ENCODE data around the gene DIAPH1. TPM values are rescaled to one million over a fixed set of nuclear protein-coding genes. Genes with fewer than 3 reads are reported as not detected.

DIAPH1 gene
- total and polyA plus RNA-seq, 8 donors = 48.1 to 137 (median 60.2) TPM

DNA sequence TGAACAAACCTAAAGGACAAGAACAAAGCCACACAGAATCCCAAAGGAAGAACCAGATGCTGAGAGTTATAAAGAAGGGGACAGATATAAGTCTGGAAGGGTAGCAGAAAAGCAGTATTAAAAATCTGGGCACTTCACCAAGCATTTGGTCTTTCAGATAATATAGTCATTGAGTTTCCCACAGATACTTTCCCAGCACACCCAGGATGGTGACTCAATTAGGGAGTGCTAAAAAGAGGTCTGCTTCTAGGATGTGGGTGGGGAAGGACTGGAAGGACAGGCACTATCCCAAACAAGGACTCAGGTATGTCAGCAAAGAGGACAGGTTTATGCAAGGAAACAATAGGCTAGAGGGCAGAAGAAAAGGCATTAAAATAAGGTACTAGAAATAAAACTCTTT, 59.3 kb downstream of the DIAPH1 start:
- H3K27me3 ChIP-seq = no peaks in the 10 kb centered on the region
- peaks cover 0 to 32% of the 10 kb centered on the region in 2 donors for H3K36me3 ChIP-seq
- H3K4me3 ChIP-seq = no peak overlapping the region
- peak in 1 of 4 donors; percentile 19 for DNase-seq
- ATAC-seq = peak; percentile 36
- no peaks in the 10 kb centered on the region for H3K9me3 ChIP-seq
- H3K27ac ChIP-seq = peak overlapping the region; percentile 82 to 88
- peaks cover 17 to 47% of the 10 kb centered on the region in 2 donors for H3K4me1 ChIP-seq
- intact Hi-C loops (cut with DNase I) = loop anchor here in 1 of 2 donors (10.0 kb wide), 1 partner anchor 225 kb away; the partner anchor contains the start of genes PCDHGA1 and PCDHGA2
- TF ChIP-seq, protein P1, sequence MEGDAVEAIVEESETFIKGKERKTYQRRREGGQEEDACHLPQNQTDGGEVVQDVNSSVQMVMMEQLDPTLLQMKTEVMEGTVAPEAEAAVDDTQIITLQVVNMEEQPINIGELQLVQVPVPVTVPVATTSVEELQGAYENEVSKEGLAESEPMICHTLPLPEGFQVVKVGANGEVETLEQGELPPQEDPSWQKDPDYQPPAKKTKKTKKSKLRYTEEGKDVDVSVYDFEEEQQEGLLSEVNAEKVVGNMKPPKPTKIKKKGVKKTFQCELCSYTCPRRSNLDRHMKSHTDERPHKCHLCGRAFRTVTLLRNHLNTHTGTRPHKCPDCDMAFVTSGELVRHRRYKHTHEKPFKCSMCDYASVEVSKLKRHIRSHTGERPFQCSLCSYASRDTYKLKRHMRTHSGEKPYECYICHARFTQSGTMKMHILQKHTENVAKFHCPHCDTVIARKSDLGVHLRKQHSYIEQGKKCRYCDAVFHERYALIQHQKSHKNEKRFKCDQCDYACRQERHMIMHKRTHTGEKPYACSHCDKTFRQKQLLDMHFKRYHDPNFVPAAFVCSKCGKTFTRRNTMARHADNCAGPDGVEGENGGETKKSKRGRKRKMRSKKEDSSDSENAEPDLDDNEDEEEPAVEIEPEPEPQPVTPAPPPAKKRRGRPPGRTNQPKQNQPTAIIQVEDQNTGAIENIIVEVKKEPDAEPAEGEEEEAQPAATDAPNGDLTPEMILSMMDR (IDR thresholded peaks at IDR 0.05) = no peak

DNA sequence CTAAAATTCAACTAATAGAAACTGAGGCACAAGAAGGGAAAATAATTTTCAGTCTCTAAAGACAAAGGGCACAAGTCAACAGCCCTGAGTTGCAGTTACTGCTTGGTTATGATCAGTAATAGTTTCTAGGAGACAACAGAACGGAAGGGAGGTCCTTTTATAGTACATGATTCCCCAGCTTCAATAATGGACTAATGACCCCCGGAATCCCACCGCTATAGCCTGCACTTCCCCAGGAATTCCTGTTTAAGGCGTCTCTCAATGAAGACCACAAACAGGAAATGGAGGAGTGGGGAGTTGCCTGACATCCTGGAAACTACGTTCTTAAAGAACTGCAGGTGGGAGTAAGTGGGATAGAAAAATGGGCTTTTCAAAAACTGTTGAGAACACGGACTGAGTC, 60.6 kb downstream of the DIAPH1 start:
- Histone ChIP-seq H3K4me3 (no peak overlapping the region), H3K27me3 (no peaks in the 10 kb centered on the region), H3K27ac (peak overlapping the region; percentile 82 to 88), H3K36me3 (peaks cover 0 to 38% of the 10 kb centered on the region in 2 donors), H3K4me1 (peaks cover 17 to 39% of the 10 kb centered on the region in 2 donors), H3K9me3 (no peaks in the 10 kb centered on the region)
- TF ChIP-seq, protein P1 (IDR thresholded peaks at IDR 0.05) = peak in 1 of 2 donors; percentile 12
- no peak for ATAC-seq
- no peak for DNase-seq
- intact Hi-C loops (cut with DNase I) = loop anchor here in 1 of 2 donors (10.0 kb wide), 1 partner anchor 223 kb away; the partner anchor contains the start of genes PCDHGA1 and PCDHGA2

DNA sequence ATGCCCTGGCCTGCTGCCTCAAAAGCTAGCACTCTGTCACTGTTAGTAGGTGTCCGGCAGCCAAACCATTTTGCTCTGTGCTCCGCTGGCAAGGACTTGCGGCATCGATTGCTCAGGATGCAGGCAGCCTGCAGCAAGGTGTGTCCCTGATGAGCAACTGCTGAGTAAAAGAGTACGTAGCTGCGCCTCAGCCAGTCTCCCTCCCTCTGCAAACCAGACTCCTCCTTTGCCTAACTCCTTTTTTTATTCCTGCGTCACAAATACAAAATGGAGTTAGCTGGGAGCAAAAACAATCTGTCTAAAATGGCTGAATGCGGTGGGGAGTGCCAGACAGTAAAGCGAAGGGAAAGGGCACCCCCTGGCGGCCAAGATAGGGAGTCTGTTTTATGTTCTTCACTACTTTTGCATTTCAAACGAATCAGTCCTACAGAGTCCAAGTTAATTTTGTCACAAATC, 61.1 kb downstream of the DIAPH1 start:
- no peaks in the 10 kb centered on the region for H3K27me3 ChIP-seq
- intact Hi-C loops (cut with DNase I) = loop anchor here in 1 of 2 donors (10.0 kb wide), 1 partner anchor 223 kb away; the partner anchor contains the start of genes PCDHGA1 and PCDHGA2

DNA sequence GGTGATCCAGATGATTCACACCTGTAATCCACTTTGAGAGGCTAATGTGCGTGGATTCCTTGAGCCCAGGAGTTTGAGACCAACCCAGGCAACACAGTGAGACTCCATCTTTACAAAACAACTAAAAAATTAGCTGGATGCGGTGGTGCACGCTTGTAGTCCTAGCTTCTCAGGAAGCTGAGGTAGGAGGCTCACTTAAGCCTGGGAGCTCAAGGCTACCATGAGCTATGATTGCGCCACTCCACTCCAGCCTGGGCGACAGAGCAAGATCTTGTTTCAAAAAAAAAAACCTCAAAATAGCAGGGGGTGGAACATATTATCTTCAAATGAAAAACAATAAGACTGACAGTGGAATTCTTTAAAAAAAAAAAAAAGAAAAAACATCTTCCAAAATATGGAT, 70.9 kb downstream of the DIAPH1 start:
- DNase-seq (no peak), ATAC-seq (no peak)
- TF ChIP-seq, protein P1 (IDR thresholded peaks at IDR 0.05) = no peak
- Histone ChIP-seq H3K27ac (no peak overlapping the region), H3K27me3 (no peaks in the 10 kb centered on the region), H3K4me1 (peaks cover 0 to 3% of the 10 kb centered on the region in 2 donors), H3K36me3 (peaks cover 0 to 57% of the 10 kb centered on the region in 2 donors), H3K4me3 (no peak overlapping the region), H3K9me3 (peaks cover 0 to 23% of the 10 kb centered on the region in 2 donors)
- intact Hi-C loops (cut with DNase I) = no loop called here

More for the DNA sequence above, 61.1 kb downstream of the DIAPH1 start:
- Histone ChIP-seq H3K27ac (peak overlapping the region; percentile 82 to 88), H3K4me1 (peaks cover 17 to 39% of the 10 kb centered on the region in 2 donors), H3K9me3 (no peaks in the 10 kb centered on the region), H3K4me3 (no peak overlapping the region), H3K36me3 (peaks cover 0 to 41% of the 10 kb centered on the region in 2 donors)
- TF ChIP-seq, protein P1 (IDR thresholded peaks at IDR 0.05) = peak; percentile 71 to 85
- DNase-seq (peak; percentile 69 to 93 (median 88)), ATAC-seq (peak; percentile 66)

DNA sequence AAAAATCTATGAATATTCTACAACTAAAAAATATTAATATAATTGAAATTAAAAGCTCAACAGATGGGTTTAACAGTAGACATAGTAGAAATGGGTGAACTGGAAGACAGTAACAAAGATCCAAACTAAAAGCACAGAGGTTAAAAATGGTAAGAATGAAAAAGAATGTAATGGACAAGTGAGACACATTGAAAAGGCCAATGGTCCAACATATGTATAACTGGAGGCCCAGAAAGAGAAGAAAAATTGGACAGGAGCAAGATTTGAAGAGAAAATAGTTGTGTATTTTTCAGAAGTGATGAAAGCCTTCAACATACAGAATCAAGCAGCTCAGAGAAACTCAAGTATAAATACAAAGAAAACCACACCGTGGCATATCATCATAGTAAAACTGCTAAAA, 71.3 kb downstream of the DIAPH1 start:
- Histone ChIP-seq H3K27ac (no peak overlapping the region), H3K27me3 (no peaks in the 10 kb centered on the region), H3K4me1 (peaks cover 0 to 3% of the 10 kb centered on the region in 2 donors), H3K4me3 (no peak overlapping the region), H3K9me3 (peaks cover 0 to 23% of the 10 kb centered on the region in 2 donors), H3K36me3 (peaks cover 0 to 54% of the 10 kb centered on the region in 2 donors)
- TF ChIP-seq, protein P1 (IDR thresholded peaks at IDR 0.05) = no peak
- intact Hi-C loops (cut with DNase I) = no loop called here
- DNase-seq (no peak), ATAC-seq (no peak)
